HEK293 (cell line): ENCODE measurements around the gene ASB10.

Experiments
- CTCF ChIA-PET: fragments of 350-600 bp; formaldehyde crosslinking; extraction: SDS; loops from one replicate; lab custom pipeline; 2021; ENCODE audit warnings: antibody characterized with exemption; lab: Yijun Ruan, JAX
- POLR2A ChIA-PET: fragments of 300-600 bp; formaldehyde crosslinking; extraction: SDS; loops from one replicate; lab custom pipeline; 2020; ENCODE audit warnings: antibody characterized with exemption, inconsistent platforms; lab: Yijun Ruan, JAX
- H3K27ac ChIP-seq: fragments of 200-500 bp; sonication (Bioruptor generic); 2 replicates; pipeline ENCODE4 v1.5.1; 2014; ENCODE audit warnings: low read depth, low read length, control low read depth, inconsistent platforms; ENCODE audit errors: extremely low read depth
- H3K36me3 ChIP-seq, 2 experiments: fragments of 200-500 bp in 1 of 2; sonication (Bioruptor generic) in 1 of 2; 1 replicate in 1 of 2; 2 replicates in 1 of 2; pipeline ENCODE4 v1.5.1; 2014 to 2017; ENCODE audit warnings: inconsistent platforms in 2 of 2, low read length in 2 of 2; ENCODE audit not compliant: control insufficient read depth in 2 of 2, insufficient read depth in 1 of 2
- H3K4me1 ChIP-seq: fragments of 200-500 bp; sonication (Bioruptor generic); 2 replicates; pipeline ENCODE4 v1.5.1; 2014; ENCODE audit warnings: mild to moderate bottlenecking, low read length, inconsistent platforms; ENCODE audit not compliant: control insufficient read depth, insufficient read depth
- H3K4me3 ChIP-seq: 2 replicates; pipeline ENCODE4 v1.5.1; 2011; ENCODE audit warnings: low read depth, mild to moderate bottlenecking, control low read depth, low read length, moderate library complexity
- H3K9me3 ChIP-seq: fragments of 200-500 bp; sonication (Bioruptor generic); 2 replicates; pipeline ENCODE4 v1.5.1; 2014; ENCODE audit warnings: low read depth, low read length, inconsistent platforms; ENCODE audit not compliant: control insufficient read depth, insufficient read depth
- HOXC10 ChIP-seq: sonication (generic); formaldehyde crosslinking; IDR thresholded peaks from 2 replicates; pipeline ENCODE4 v1.8.1; 2023; ENCODE audit warnings: mild to moderate bottlenecking, missing genetic modification reagents
- KLF16 ChIP-seq: fragments of 450-650 bp; formaldehyde crosslinking; IDR thresholded peaks from 2 replicates; pipeline ENCODE4 v1.5.1; 2017; ENCODE audit warnings: missing biosample characterization, missing genetic modification characterization
- MEIS1 ChIP-seq: sonication (generic); formaldehyde crosslinking; IDR thresholded peaks from 2 replicates; pipeline ENCODE4 v1.8.1; 2022; ENCODE audit warnings: missing genetic modification reagents, mild to moderate bottlenecking, borderline replicate concordance
- SETDB1 ChIP-seq: IDR thresholded peaks from one replicate; pipeline ENCODE4 v1.6.1; 2017; ENCODE audit warnings: mild to moderate bottlenecking, low read length, moderate library complexity, mixed read lengths; ENCODE audit not compliant: insufficient read length
- ZBTB48 ChIP-seq: fragments of 450-650 bp; formaldehyde crosslinking; IDR thresholded peaks from 2 replicates; pipeline ENCODE4 v1.5.1; 2016; ENCODE audit warnings: missing biosample characterization, missing genetic modification characterization
- ZNF121 ChIP-seq: fragments of 450-650 bp; formaldehyde crosslinking; IDR thresholded peaks from 2 replicates; pipeline ENCODE4 v1.5.1; 2016; ENCODE audit warnings: missing biosample characterization, missing genetic modification characterization
- ZNF140 ChIP-seq: fragments of 450-650 bp; formaldehyde crosslinking; IDR thresholded peaks from 2 replicates; pipeline ENCODE4 v1.5.1; 2016; ENCODE audit warnings: missing biosample characterization, missing genetic modification characterization
- ZNF214 ChIP-seq: fragments of 450-650 bp; formaldehyde crosslinking; IDR thresholded peaks from 2 replicates; pipeline ENCODE4 v1.5.1; 2017; ENCODE audit warnings: missing biosample characterization, mild to moderate bottlenecking, missing genetic modification characterization, borderline replicate concordance
- ZNF248 ChIP-seq: fragments of 450-650 bp; formaldehyde crosslinking; IDR thresholded peaks from 2 replicates; pipeline ENCODE4 v1.5.1; 2017; ENCODE audit warnings: missing biosample characterization, missing genetic modification characterization
- ZNF274 ChIP-seq, 2 experiments: fragments of 200-500 bp in 1 of 2; fragments of 450-650 bp in 1 of 2; sonication (Bioruptor generic) in 1 of 2; formaldehyde crosslinking in 1 of 2; IDR thresholded peaks; 2 replicates each; pipeline versions ENCODE4 v1.5.1 to v1.6.1; 2014 to 2016; ENCODE audit warnings: borderline replicate concordance in 1 of 2, inconsistent platforms in 1 of 2, low read length in 1 of 2, missing biosample characterization in 1 of 2, missing genetic modification characterization in 1 of 2
- ZNF335 ChIP-seq: fragments of 450-650 bp; formaldehyde crosslinking; conservative IDR thresholded peaks from 2 replicates; pipeline ENCODE4 v1.5.1; 2016; ENCODE audit warnings: missing biosample characterization, missing genetic modification characterization
- ZNF423 ChIP-seq: fragments of 450-650 bp; formaldehyde crosslinking; IDR thresholded peaks from 2 replicates; pipeline ENCODE4 v1.5.1; 2016; ENCODE audit warnings: missing biosample characterization, missing genetic modification characterization
- ZNF488 ChIP-seq: fragments of 450-650 bp; formaldehyde crosslinking; IDR thresholded peaks from 2 replicates; pipeline ENCODE4 v1.5.1; 2016; ENCODE audit warnings: missing biosample characterization, missing genetic modification characterization
- ZNF558 ChIP-seq: fragments of 450-650 bp; formaldehyde crosslinking; IDR thresholded peaks from 2 replicates; pipeline ENCODE4 v1.5.1; 2016; ENCODE audit warnings: missing biosample characterization, missing genetic modification characterization
- ZNF626 ChIP-seq: fragments of 450-650 bp; sonication (Bioruptor Pico); formaldehyde crosslinking; IDR thresholded peaks from 2 replicates; pipeline ENCODE4 v1.5.1; 2018; ENCODE audit warnings: missing biosample characterization, missing genetic modification characterization, inconsistent platforms
- ZNF658 ChIP-seq: fragments of 450-650 bp; formaldehyde crosslinking; IDR thresholded peaks from 2 replicates; pipeline ENCODE4; 2016; ENCODE audit warnings: missing biosample characterization, missing genetic modification characterization
- ZNF670 ChIP-seq: fragments of 450-650 bp; formaldehyde crosslinking; IDR thresholded peaks from 2 replicates; pipeline ENCODE4 v1.5.1; 2016; ENCODE audit warnings: missing biosample characterization, missing genetic modification characterization, low read depth
- ZNF677 ChIP-seq: fragments of 450-650 bp; IDR thresholded peaks from 2 replicates; pipeline ENCODE4 v1.5.0; 2018; ENCODE audit warnings: missing biosample characterization, mild to moderate bottlenecking, missing genetic modification characterization, moderate library complexity
- ZNF701 ChIP-seq: fragments of 450-650 bp; formaldehyde crosslinking; IDR thresholded peaks from 2 replicates; pipeline ENCODE4 v1.5.1; 2016; ENCODE audit warnings: missing biosample characterization, missing genetic modification characterization
- ZNF837 ChIP-seq: fragments of 450-650 bp; formaldehyde crosslinking; IDR thresholded peaks from 2 replicates; pipeline ENCODE4 v1.5.1; 2016; ENCODE audit warnings: missing biosample characterization, missing genetic modification characterization
- ZSCAN23 ChIP-seq: fragments of 450-650 bp; formaldehyde crosslinking; IDR thresholded peaks from 2 replicates; pipeline ENCODE4 v1.5.1; 2016; ENCODE audit warnings: missing biosample characterization, missing genetic modification characterization
- TF ChIP-seq, protein P1 (sequence below): fragments of 450-650 bp; formaldehyde crosslinking; IDR thresholded peaks from 2 replicates; pipeline ENCODE4 v1.5.1; 2016; ENCODE audit warnings: missing biosample characterization, missing genetic modification characterization, borderline replicate concordance
- TF ChIP-seq, protein P2 (sequence below): fragments of 450-650 bp; formaldehyde crosslinking; IDR thresholded peaks from 2 replicates; pipeline ENCODE4 v1.5.1; 2016; ENCODE audit warnings: missing biosample characterization, missing genetic modification characterization, borderline replicate concordance
- TF ChIP-seq, protein P3 (sequence below): fragments of 450-650 bp; formaldehyde crosslinking; IDR thresholded peaks from 2 replicates; pipeline ENCODE4 v1.5.1; 2016; ENCODE audit warnings: missing biosample characterization, missing genetic modification characterization
- TF ChIP-seq, protein P4 (sequence below): fragments of 450-650 bp; formaldehyde crosslinking; IDR thresholded peaks from 2 replicates; pipeline ENCODE4 v1.5.1; 2016; ENCODE audit warnings: missing biosample characterization, missing genetic modification characterization

Gene ASB10

DNA sequence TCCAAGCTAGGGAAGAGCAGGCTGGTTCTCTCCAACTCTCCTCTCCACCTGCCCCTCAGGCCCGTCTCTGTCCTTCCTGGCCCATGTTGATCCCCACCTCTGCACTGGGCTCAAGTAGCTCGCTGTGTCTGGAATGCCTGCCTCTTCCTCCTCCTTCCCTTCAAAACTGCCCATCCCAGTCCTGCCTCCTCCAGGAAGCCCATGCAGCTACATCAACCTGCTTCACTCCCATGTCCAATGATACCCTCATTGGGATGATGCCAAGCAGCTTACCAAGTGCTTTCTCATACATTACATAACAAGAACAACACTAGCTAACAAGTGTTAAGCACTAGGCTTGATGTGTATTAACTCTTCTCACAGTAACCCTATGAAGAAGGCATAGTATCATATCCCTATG is 8.2 kb downstream of the ASB10 start (continued):
- TF ChIP-seq, protein P1, sequence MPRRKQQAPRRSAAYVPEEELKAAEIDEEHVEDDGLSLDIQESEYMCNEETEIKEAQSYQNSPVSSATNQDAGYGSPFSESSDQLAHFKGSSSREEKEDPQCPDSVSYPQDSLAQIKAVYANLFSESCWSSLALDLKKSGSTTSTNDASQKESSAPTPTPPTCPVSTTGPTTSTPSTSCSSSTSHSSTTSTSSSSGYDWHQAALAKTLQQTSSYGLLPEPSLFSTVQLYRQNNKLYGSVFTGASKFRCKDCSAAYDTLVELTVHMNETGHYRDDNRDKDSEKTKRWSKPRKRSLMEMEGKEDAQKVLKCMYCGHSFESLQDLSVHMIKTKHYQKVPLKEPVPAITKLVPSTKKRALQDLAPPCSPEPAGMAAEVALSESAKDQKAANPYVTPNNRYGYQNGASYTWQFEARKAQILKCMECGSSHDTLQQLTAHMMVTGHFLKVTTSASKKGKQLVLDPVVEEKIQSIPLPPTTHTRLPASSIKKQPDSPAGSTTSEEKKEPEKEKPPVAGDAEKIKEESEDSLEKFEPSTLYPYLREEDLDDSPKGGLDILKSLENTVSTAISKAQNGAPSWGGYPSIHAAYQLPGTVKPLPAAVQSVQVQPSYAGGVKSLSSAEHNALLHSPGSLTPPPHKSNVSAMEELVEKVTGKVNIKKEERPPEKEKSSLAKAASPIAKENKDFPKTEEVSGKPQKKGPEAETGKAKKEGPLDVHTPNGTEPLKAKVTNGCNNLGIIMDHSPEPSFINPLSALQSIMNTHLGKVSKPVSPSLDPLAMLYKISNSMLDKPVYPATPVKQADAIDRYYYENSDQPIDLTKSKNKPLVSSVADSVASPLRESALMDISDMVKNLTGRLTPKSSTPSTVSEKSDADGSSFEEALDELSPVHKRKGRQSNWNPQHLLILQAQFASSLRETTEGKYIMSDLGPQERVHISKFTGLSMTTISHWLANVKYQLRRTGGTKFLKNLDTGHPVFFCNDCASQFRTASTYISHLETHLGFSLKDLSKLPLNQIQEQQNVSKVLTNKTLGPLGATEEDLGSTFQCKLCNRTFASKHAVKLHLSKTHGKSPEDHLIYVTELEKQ (tag by site-specific recombination) = no peak
- TF ChIP-seq SETDB1 = no peak
- TF ChIP-seq ZNF658 (tag by site-specific recombination) = no peak
- TF ChIP-seq ZNF274 (IDR thresholded peaks at IDR 0.05; ENCODE audit: low read length) = no peak
- no peak for TF ChIP-seq ZNF274 (tag by site-specific recombination; IDR thresholded peaks at IDR 0.05; ENCODE audit: borderline replicate concordance)
- no peak for TF ChIP-seq ZNF626
- no peak for TF ChIP-seq HOXC10 (CRISPR knock-in tag)
- TF ChIP-seq, protein P2, sequence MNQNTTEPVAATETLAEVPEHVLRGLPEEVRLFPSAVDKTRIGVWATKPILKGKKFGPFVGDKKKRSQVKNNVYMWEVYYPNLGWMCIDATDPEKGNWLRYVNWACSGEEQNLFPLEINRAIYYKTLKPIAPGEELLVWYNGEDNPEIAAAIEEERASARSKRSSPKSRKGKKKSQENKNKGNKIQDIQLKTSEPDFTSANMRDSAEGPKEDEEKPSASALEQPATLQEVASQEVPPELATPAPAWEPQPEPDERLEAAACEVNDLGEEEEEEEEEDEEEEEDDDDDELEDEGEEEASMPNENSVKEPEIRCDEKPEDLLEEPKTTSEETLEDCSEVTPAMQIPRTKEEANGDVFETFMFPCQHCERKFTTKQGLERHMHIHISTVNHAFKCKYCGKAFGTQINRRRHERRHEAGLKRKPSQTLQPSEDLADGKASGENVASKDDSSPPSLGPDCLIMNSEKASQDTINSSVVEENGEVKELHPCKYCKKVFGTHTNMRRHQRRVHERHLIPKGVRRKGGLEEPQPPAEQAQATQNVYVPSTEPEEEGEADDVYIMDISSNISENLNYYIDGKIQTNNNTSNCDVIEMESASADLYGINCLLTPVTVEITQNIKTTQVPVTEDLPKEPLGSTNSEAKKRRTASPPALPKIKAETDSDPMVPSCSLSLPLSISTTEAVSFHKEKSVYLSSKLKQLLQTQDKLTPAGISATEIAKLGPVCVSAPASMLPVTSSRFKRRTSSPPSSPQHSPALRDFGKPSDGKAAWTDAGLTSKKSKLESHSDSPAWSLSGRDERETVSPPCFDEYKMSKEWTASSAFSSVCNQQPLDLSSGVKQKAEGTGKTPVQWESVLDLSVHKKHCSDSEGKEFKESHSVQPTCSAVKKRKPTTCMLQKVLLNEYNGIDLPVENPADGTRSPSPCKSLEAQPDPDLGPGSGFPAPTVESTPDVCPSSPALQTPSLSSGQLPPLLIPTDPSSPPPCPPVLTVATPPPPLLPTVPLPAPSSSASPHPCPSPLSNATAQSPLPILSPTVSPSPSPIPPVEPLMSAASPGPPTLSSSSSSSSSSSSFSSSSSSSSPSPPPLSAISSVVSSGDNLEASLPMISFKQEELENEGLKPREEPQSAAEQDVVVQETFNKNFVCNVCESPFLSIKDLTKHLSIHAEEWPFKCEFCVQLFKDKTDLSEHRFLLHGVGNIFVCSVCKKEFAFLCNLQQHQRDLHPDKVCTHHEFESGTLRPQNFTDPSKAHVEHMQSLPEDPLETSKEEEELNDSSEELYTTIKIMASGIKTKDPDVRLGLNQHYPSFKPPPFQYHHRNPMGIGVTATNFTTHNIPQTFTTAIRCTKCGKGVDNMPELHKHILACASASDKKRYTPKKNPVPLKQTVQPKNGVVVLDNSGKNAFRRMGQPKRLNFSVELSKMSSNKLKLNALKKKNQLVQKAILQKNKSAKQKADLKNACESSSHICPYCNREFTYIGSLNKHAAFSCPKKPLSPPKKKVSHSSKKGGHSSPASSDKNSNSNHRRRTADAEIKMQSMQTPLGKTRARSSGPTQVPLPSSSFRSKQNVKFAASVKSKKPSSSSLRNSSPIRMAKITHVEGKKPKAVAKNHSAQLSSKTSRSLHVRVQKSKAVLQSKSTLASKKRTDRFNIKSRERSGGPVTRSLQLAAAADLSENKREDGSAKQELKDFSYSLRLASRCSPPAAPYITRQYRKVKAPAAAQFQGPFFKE (tag by site-specific recombination) = no peak
- TF ChIP-seq MEIS1 (CRISPR knock-in tag) = no peak

DNA sequence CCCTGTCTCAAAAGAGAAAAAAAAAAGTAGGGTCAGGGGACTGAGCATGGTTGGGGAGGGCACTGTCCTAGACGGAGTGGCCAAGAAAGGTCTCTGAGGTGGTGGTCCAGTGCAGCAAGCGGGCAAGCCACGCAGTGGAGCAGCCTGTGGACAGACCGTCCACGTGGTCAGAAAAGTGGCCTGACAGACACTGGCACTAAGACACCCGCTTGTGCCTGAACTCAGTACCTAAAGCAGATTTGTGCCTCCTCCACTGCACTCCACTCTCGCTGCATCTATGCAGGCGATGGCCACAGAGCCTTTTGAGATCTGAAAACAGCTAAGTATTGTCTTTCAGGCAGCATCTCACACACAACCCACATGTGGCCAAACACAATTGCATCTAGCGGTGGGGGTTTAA is 8.8 kb downstream of the ASB10 start:
- no peaks in the 10 kb centered on the region for H3K36me3 ChIP-seq
- CTCF ChIA-PET = interaction anchor here (0.5 to 1.5 kb wide), 4 partner anchors 8 to 81 kb away, joined by 3 to 4 read pairs (median 4); no protein-coding TSS in a partner anchor
- H3K9me3 ChIP-seq = no peaks in the 10 kb centered on the region
- H3K4me1 ChIP-seq = no peaks in the 10 kb centered on the region
- POLR2A ChIA-PET = no interaction called here
- no peak overlapping the region for H3K27ac ChIP-seq
- no peak overlapping the region for H3K4me3 ChIP-seq
- TF ChIP-seq ZNF677 (tag by site-specific recombination) = no peak
- TF ChIP-seq, protein P3, sequence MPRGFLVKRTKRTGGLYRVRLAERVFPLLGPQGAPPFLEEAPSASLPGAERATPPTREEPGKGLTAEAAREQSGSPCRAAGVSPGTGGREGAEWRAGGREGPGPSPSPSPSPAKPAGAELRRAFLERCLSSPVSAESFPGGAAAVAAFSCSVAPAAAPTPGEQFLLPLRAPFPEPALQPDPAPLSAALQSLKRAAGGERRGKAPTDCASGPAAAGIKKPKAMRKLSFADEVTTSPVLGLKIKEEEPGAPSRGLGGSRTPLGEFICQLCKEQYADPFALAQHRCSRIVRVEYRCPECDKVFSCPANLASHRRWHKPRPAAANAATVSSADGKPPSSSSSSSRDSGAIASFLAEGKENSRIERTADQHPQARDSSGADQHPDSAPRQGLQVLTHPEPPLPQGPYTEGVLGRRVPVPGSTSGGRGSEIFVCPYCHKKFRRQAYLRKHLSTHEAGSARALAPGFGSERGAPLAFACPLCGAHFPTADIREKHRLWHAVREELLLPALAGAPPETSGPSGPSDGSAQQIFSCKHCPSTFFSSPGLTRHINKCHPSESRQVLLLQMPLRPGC (tag by site-specific recombination) = no peak
- no peak for TF ChIP-seq ZNF701 (tag by site-specific recombination)
- no peak for TF ChIP-seq ZNF558
- TF ChIP-seq ZNF121 (tag by site-specific recombination) = no peak
- no peak for TF ChIP-seq ZNF670 (tag by site-specific recombination)
- TF ChIP-seq KLF16 (tag by site-specific recombination) = no peak
- TF ChIP-seq ZNF423 (tag by site-specific recombination) = no peak
- TF ChIP-seq ZBTB48 (tag by site-specific recombination) = no peak
- TF ChIP-seq ZNF335 (tag by site-specific recombination) = no peak
- TF ChIP-seq ZNF214 (tag by site-specific recombination) = no peak
- TF ChIP-seq, protein P4, sequence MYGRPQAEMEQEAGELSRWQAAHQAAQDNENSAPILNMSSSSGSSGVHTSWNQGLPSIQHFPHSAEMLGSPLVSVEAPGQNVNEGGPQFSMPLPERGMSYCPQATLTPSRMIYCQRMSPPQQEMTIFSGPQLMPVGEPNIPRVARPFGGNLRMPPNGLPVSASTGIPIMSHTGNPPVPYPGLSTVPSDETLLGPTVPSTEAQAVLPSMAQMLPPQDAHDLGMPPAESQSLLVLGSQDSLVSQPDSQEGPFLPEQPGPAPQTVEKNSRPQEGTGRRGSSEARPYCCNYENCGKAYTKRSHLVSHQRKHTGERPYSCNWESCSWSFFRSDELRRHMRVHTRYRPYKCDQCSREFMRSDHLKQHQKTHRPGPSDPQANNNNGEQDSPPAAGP (tag by site-specific recombination) = no peak
- no peak for TF ChIP-seq ZNF488 (tag by site-specific recombination)
- no peak for TF ChIP-seq ZNF837 (tag by site-specific recombination)
- no peak for TF ChIP-seq ZNF248
- no peak for TF ChIP-seq ZNF140 (tag by site-specific recombination)
- no peak for TF ChIP-seq ZSCAN23
